ENCODE measurements around the gene ZFAND5. TPM values are rescaled to one million over a fixed set of nuclear protein-coding genes. Genes with fewer than 3 reads are reported as not detected.

ZFAND5 gene
- total and polyA plus RNA-seq, 10 of the 15 experiments (the other 5 are each of a cell fraction or from before 2014, with no cell fraction given), result 22.5 to 107 (median 63.3) TPM

GRCh38 chr9:72324974-72325373, 40.0 kb downstream of the ZFAND5 start (continued):
- TF ChIP-seq, protein P1, sequence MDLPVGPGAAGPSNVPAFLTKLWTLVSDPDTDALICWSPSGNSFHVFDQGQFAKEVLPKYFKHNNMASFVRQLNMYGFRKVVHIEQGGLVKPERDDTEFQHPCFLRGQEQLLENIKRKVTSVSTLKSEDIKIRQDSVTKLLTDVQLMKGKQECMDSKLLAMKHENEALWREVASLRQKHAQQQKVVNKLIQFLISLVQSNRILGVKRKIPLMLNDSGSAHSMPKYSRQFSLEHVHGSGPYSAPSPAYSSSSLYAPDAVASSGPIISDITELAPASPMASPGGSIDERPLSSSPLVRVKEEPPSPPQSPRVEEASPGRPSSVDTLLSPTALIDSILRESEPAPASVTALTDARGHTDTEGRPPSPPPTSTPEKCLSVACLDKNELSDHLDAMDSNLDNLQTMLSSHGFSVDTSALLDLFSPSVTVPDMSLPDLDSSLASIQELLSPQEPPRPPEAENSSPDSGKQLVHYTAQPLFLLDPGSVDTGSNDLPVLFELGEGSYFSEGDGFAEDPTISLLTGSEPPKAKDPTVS (IDR thresholded peaks at IDR 0.05; ENCODE audit: low read depth, low read length), result no peak
- TF ChIP-seq RUNX3 (IDR thresholded peaks at IDR 0.05; ENCODE audit: low read length) (no peak), KLF5 (IDR thresholded peaks at IDR 0.05; ENCODE audit: partially characterized antibody) (no peak), NBN (IDR thresholded peaks at IDR 0.05) (no peak)

GRCh38 chr9:72322678-72323077, 42.3 kb downstream of the ZFAND5 start:
- RAD21 ChIA-PET (ENCODE audit: unreplicated experiment), result no interaction called here
- SMC1A ChIA-PET (ENCODE audit: uncharacterized antibody, unreplicated experiment), result no interaction called here
- H3K9me3 ChIP-seq (replicated peaks; ENCODE audit: control insufficient read depth, insufficient read depth, low read length), result no peaks in the 10 kb centered on the region; the same call in 2 of the 3 replicates
- no peaks in the 10 kb centered on the region for H3K27me3 ChIP-seq (replicated peaks in 1 of 2; ENCODE audit: control insufficient read depth in 2 of 2, insufficient read depth in 2 of 2, low read length in 1 of 2)
- no peaks in the 10 kb centered on the region for H4K20me1 ChIP-seq (ENCODE audit: control insufficient read depth, insufficient read depth)
- no peak overlapping the region for H3K27ac ChIP-seq (ENCODE audit: control insufficient read depth, insufficient read depth)
- BruUV-seq (replicated peaks), result no TSS peak
- WGBS (ENCODE audit: insufficient coverage, insufficient replicate concordance, low lambda C conversion rate, missing lambda C conversion rate), result 22% methylated on average over 3 of the region's 3 CpGs
- no peak for ATAC-seq
- no peak overlapping the region for H3K4me3 ChIP-seq
- no peaks in the 10 kb centered on the region for H3K36me3 ChIP-seq (ENCODE audit: control insufficient read depth in 2 of 2, insufficient read depth in 2 of 2, low read length in 1 of 2)
- H3K4me2 ChIP-seq (ENCODE audit: control insufficient read depth, insufficient read depth), result no peak overlapping the region
- no peaks in the 10 kb centered on the region for H3K79me2 ChIP-seq (ENCODE audit: control insufficient read depth, insufficient read depth, low read length)
- no peak for TF ChIP-seq CEBPB (IDR thresholded peaks at IDR 0.05; ENCODE audit: borderline replicate concordance in 1 of 2, low read depth in 2 of 2, low read length in 2 of 2)
- no peak for TF ChIP-seq FOS (IDR thresholded peaks at IDR 0.05; ENCODE audit: borderline replicate concordance, extremely low read depth, insufficient read length)
- TF ChIP-seq KAT2A (conservative IDR thresholded peaks at IDR 0.05; ENCODE audit: control insufficient read depth, low read depth, low read length), result no peak
- TF ChIP-seq HDAC6 (IDR thresholded peaks at IDR 0.05; ENCODE audit: unreplicated experiment), result no peak
- TF ChIP-seq SPI1 (IDR thresholded peaks at IDR 0.05; ENCODE audit: borderline replicate concordance, insufficient read depth, low read depth, low read length), result no peak
- TF ChIP-seq, protein P2, sequence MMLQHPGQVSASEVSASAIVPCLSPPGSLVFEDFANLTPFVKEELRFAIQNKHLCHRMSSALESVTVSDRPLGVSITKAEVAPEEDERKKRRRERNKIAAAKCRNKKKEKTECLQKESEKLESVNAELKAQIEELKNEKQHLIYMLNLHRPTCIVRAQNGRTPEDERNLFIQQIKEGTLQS (IDR thresholded peaks at IDR 0.05; ENCODE audit: borderline replicate concordance, extremely low read depth, low read depth, low read length), result no peak
- no peak for TF ChIP-seq GABPA (IDR thresholded peaks at IDR 0.05; ENCODE audit: low read depth)
- TF ChIP-seq EZH2 (IDR thresholded peaks at IDR 0.05; ENCODE audit: borderline replicate concordance, control insufficient read depth, low read depth, low read length), result no peak
- TF ChIP-seq TCF3 (IDR thresholded peaks at IDR 0.05; ENCODE audit: borderline replicate concordance, insufficient read depth, low read depth, low read length), result no peak
- no peak for TF ChIP-seq SIX5 (IDR thresholded peaks at IDR 0.05; ENCODE audit: low read depth, low read length, severe bottlenecking)
- TF ChIP-seq NR2F1 (conservative IDR thresholded peaks at IDR 0.05), result no peak
- no peak for TF ChIP-seq BACH1 (IDR thresholded peaks at IDR 0.05; ENCODE audit: borderline replicate concordance)
- no peak for TF ChIP-seq RCOR1 (conservative IDR thresholded peaks at IDR 0.05; ENCODE audit: low read depth, low read length)
- intact Hi-C loops (cut with micrococcal nuclease; ENCODE audit: unreplicated experiment), result no loop called here
- in situ Hi-C loops (cut with MboI), result no loop called here
- DNase-seq (ENCODE audit: low read depth, low spot score), result no peak
- CTCF ChIA-PET, result interaction anchor here (0.8 kb wide), 1 partner anchor 42 kb away, joined by 3 read pairs; no protein-coding TSS in a partner anchor
- POLR2A ChIA-PET, result interaction anchor here (0.5 kb wide), 1 partner anchor 34 kb away, joined by 7 read pairs; no protein-coding TSS in a partner anchor
- FAIRE-seq, result no peak
- H2AFZ ChIP-seq (ENCODE audit: control insufficient read depth, low read depth, low read length), result no peak overlapping the region
- H3K9ac ChIP-seq (ENCODE audit: control insufficient read depth, insufficient read depth, low read length), result no peak overlapping the region
- H3K4me1 ChIP-seq (ENCODE audit: control insufficient read depth, insufficient read depth, low read length), result no peaks in the 10 kb centered on the region
